Smooth muscle cell of the brain vasculature (primary cell): Measurements from ENCODE around the gene HPDL.

Experiments
- DNase-seq: peaks from one replicate; pipeline ENCODE4 v3.0.0-alpha.2; 2012; ENCODE audit warnings: low read depth, low spot score

HPDL gene

DNA sequence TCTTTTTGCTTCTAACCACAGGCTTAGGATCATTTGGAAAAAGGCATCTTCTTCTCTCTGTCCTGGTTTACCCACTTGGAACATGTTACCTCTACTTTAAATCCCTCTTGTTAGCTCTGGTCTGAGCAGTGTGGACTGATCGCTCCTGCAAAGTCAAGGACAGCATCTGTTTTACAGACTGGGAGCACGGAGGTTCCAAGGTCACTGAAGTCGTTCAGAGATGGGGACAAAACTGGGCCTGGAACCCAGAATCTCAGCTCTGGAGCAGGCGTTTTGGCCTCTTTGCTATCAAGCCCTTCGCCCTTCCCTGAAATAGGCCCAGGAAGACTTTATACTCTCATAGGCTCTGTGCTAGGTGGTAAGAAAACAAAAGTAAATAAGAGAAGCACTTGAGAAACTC, 24.8 kb downstream of the HPDL start:
- no peak for DNase-seq

GRCh38 chr1:45353685-45354084, 27.0 kb downstream of the HPDL start:
- no peak for DNase-seq

- DNase-seq: no peak
Measured at GRCh38 chr1:45354838-45355237, 28.1 kb downstream of the HPDL start.

DNA sequence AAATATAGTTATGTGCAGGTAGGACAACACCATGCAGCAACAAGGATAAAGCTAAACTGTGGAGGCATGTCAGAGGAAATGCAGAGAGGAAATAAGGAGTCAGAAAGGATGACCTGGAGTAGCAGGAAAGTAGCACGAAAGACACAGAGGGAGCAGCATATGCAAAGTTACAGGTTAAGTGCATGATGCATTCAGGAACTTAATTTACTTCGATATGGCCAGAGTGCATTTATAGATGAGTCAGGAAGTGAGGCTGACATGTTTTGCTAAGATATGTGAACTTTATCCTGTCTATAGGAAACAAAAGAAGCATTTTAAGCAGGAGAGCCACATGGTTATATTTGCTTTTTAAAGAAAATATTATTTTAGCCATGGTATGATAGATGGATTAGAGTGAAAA, 29.0 kb downstream of the HPDL start:
- DNase-seq: no peak

GRCh38 chr1:45356186-45356585, 29.5 kb downstream of the HPDL start:
- no peak for DNase-seq

- peak; percentile 55 for DNase-seq
Measured at GRCh38 chr1:45359882-45360513, 33.3 kb downstream of the HPDL start.

GRCh38 chr1:45360981-45361380, 34.3 kb downstream of the HPDL start:
- peak; percentile 37 for DNase-seq

- DNase-seq: no peak
Measured at GRCh38 chr1:45364294-45364693, 37.6 kb downstream of the HPDL start.

- no peak for DNase-seq
Measured at GRCh38 chr1:45365051-45365450, 38.4 kb downstream of the HPDL start.

GRCh38 chr1:45370575-45370974, 43.9 kb downstream of the HPDL start:
- DNase-seq: no peak

- DNase-seq: no peak
Measured at GRCh38 chr1:45373573-45373972, 46.9 kb downstream of the HPDL start.

DNA sequence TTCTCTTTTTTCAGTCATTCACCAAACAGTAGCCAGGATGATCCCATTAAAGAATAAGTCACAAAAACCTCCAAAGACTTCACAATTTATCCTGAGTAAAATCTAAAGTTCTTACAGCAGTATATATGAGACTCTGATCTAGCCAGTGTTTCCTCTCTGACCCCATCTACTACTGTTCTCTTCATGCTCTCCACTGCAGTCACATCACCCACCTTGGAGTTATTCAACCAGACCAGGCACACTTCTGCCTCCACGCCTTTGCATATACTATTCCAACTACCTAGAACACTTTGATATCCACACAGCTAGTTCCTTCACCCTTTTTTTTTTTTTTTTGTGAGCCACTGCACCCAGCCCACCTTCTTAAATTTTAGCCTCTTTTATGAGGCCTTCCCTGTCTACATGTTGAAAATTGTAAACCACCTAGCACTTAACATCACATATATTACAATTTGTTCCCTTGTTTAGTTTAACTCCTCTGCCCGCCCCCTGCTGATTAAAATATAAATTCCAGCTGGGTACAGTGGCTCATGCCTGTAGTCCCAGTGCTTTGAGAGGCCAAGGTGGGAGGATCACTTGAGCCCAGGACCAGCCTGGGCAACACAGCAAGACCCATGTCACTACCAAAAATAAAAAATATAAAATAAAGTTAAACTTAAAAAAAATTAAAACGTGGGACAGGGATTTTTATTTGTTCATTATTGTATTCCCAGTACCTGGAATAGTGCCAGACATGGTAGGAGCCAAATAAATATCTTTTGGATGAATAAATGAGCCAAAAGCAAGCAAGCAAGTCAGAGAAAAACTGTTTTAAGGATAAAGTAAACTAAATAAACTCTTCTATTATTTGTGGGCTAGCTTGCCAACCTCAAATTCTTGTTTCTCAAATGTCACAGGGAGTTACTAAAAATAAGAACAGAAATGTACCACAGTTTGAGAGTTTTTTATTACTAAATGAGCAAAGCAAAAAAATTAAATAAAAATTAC, 48.7 kb downstream of the HPDL start:
- DNase-seq: no peak

GRCh38 chr1:45378184-45378583, 51.5 kb downstream of the HPDL start:
- no peak for DNase-seq
